ES-I3 (cell line): ENCODE measurements around the gene DOCK3.

Experiments
- H3K36me3 ChIP-seq: 2 replicates; pipeline ENCODE4 v1.6.1; 2013; ENCODE audit warnings: mild to moderate bottlenecking, low read length, control low read depth, moderate library complexity; ENCODE audit not compliant: insufficient read depth
- H3K4me1 ChIP-seq: 2 replicates; pipeline ENCODE4 v1.6.1; 2013; ENCODE audit warnings: mild to moderate bottlenecking, control low read depth, low read length; ENCODE audit not compliant: insufficient read depth
- H3K9ac ChIP-seq: 2 replicates; pipeline ENCODE4 v1.6.1; 2013; ENCODE audit warnings: low read depth, mild to moderate bottlenecking, low read length, moderate library complexity
- H3K9me3 ChIP-seq: 2 replicates; pipeline ENCODE4 v1.6.1; 2013; ENCODE audit warnings: mild to moderate bottlenecking, low read length, moderate library complexity; ENCODE audit not compliant: control insufficient read depth, insufficient read depth

Gene DOCK3

GRCh38 chr3:51373658-51374421, 699.1 kb downstream of the DOCK3 start:
- Histone ChIP-seq H3K36me3 (peaks cover 7% of the 10 kb centered on the region; the same call in 1 of the 2 replicates), H3K9ac (no peak overlapping the region), H3K4me1 (no peaks in the 10 kb centered on the region)

GRCh38 chr3:51374456-51374855, 699.7 kb downstream of the DOCK3 start:
- Histone ChIP-seq H3K36me3 (peaks cover 7% of the 10 kb centered on the region; the same call in 1 of the 2 replicates), H3K4me1 (no peaks in the 10 kb centered on the region), H3K9me3 (no peaks in the 10 kb centered on the region), H3K9ac (no peak overlapping the region)

More at GRCh38 chr3:51373658-51374421, 699.1 kb downstream of the DOCK3 start:
- no peaks in the 10 kb centered on the region for H3K9me3 ChIP-seq

GRCh38 chr3:51375136-51375535, 700.4 kb downstream of the DOCK3 start:
- Histone ChIP-seq H3K4me1 (no peaks in the 10 kb centered on the region), H3K9me3 (no peaks in the 10 kb centered on the region), H3K36me3 (peaks cover 7% of the 10 kb centered on the region; the same call in 1 of the 2 replicates), H3K9ac (no peak overlapping the region)

GRCh38 chr3:51375571-51375970, 700.8 kb downstream of the DOCK3 start:
- H3K36me3 ChIP-seq, result peaks cover 7% of the 10 kb centered on the region; the same call in 1 of the 2 replicates
- no peaks in the 10 kb centered on the region for H3K9me3 ChIP-seq
- no peaks in the 10 kb centered on the region for H3K4me1 ChIP-seq
- H3K9ac ChIP-seq, result no peak overlapping the region

- Histone ChIP-seq H3K4me1 (no peaks in the 10 kb centered on the region; the same call in 1 of the 2 replicates), H3K36me3 (peaks cover 7% of the 10 kb centered on the region; the same call in 1 of the 2 replicates), H3K9ac (no peak overlapping the region), H3K9me3 (no peaks in the 10 kb centered on the region)
Measured at GRCh38 chr3:51378065-51378464, 703.3 kb downstream of the DOCK3 start.

- Histone ChIP-seq H3K9ac (no peak overlapping the region), H3K9me3 (no peaks in the 10 kb centered on the region), H3K4me1 (no peaks in the 10 kb centered on the region; the same call in 1 of the 2 replicates), H3K36me3 (peaks cover 7% of the 10 kb centered on the region; the same call in 1 of the 2 replicates)
Measured at GRCh38 chr3:51378726-51379125, 704.0 kb downstream of the DOCK3 start.

GRCh38 chr3:51379301-51379700, 704.6 kb downstream of the DOCK3 start:
- H3K9me3 ChIP-seq, result no peaks in the 10 kb centered on the region
- no peaks in the 10 kb centered on the region; the same call in 1 of the 2 replicates for H3K4me1 ChIP-seq
- no peak overlapping the region for H3K9ac ChIP-seq
- H3K36me3 ChIP-seq, result peaks cover 7% of the 10 kb centered on the region; the same call in 1 of the 2 replicates

- H3K36me3 ChIP-seq, result peaks cover 2% of the 10 kb centered on the region; the same call in 1 of the 2 replicates
- H3K9me3 ChIP-seq, result no peaks in the 10 kb centered on the region
- H3K4me1 ChIP-seq, result no peaks in the 10 kb centered on the region; the same call in 1 of the 2 replicates
- no peak overlapping the region for H3K9ac ChIP-seq
Measured at GRCh38 chr3:51379746-51380455, 705.2 kb downstream of the DOCK3 start.

- H3K4me1 ChIP-seq, result no peaks in the 10 kb centered on the region; the same call in 1 of the 2 replicates
- no peaks in the 10 kb centered on the region for H3K36me3 ChIP-seq
- H3K9me3 ChIP-seq, result no peaks in the 10 kb centered on the region
- no peak overlapping the region for H3K9ac ChIP-seq
Measured at GRCh38 chr3:51380601-51381332, 706.0 kb downstream of the DOCK3 start.

- Histone ChIP-seq H3K4me1 (peaks cover under 1% of the 10 kb centered on the region), H3K36me3 (peaks cover 1% of the 10 kb centered on the region; the same call in 1 of the 2 replicates), H3K9me3 (no peaks in the 10 kb centered on the region), H3K9ac (no peak overlapping the region)
Measured at GRCh38 chr3:51381333-51381705, 706.6 kb downstream of the DOCK3 start.

GRCh38 chr3:51382076-51382745, 707.5 kb downstream of the DOCK3 start:
- H3K4me1 ChIP-seq, result peaks cover 4% of the 10 kb centered on the region
- H3K36me3 ChIP-seq, result peaks cover 7% of the 10 kb centered on the region
- no peak overlapping the region for H3K9ac ChIP-seq
- H3K9me3 ChIP-seq, result no peaks in the 10 kb centered on the region

- H3K4me1 ChIP-seq, result peaks cover 4% of the 10 kb centered on the region
- H3K9ac ChIP-seq, result no peak overlapping the region
- H3K36me3 ChIP-seq, result peaks cover 8% of the 10 kb centered on the region
- no peaks in the 10 kb centered on the region for H3K9me3 ChIP-seq
Measured at GRCh38 chr3:51382947-51383578, 708.3 kb downstream of the DOCK3 start.

- H3K36me3 ChIP-seq, result peaks cover 12% of the 10 kb centered on the region
- peaks cover 4% of the 10 kb centered on the region for H3K4me1 ChIP-seq
- peak overlapping the region; percentile 62 for H3K9ac ChIP-seq
- H3K9me3 ChIP-seq, result no peaks in the 10 kb centered on the region
Measured at GRCh38 chr3:51384055-51384725, 709.5 kb downstream of the DOCK3 start.
